Natural killer cell (primary cell): Measurements from ENCODE around the gene UGT1A5. TPM values are rescaled to one million over a fixed set of nuclear protein-coding genes. Genes with fewer than 3 reads are reported as not detected.
"Not testable (repeated sequence)": the region's sequence is repeated elsewhere in the genome, so short reads cannot be mapped to it uniquely, and the experiment has no call there.

Experiments
- ATAC-seq, 3 donors: fragments of 150-1000 bp in 2 of 3; fragments of 200-7000 bp in 1 of 3; cut with Tn5 transposase; 1 replicate in 1 of 3; 2 replicates in 2 of 3; pipeline ENCODE4 v1.10.0; 2021; ENCODE audit warnings: mild to moderate bottlenecking in 2 of 3, moderate library complexity in 2 of 3
- DNase-seq, 2 donors: peaks; one replicate each; pipeline versions ENCODE4 v3.0.0 to v3.0.0-alpha.2; 2013 to 2021; ENCODE audit warnings: mixed read lengths in 1 of 2
- H3K27ac ChIP-seq: one replicate; pipeline ENCODE4 v1.5.1; 2013; ENCODE audit warnings: mild to moderate bottlenecking, low read length
- H3K27me3 ChIP-seq: one replicate; pipeline ENCODE4 v1.6.1; 2013; ENCODE audit warnings: low read length; ENCODE audit not compliant: control insufficient read depth, insufficient read depth
- H3K36me3 ChIP-seq: one replicate; pipeline ENCODE4 v1.6.1; 2013; ENCODE audit warnings: low read length; ENCODE audit not compliant: control insufficient read depth, insufficient read depth
- H3K4me1 ChIP-seq: one replicate; pipeline ENCODE4 v1.6.1; 2013; ENCODE audit warnings: low read length; ENCODE audit not compliant: control insufficient read depth, insufficient read depth
- H3K4me3 ChIP-seq: one replicate; pipeline ENCODE4 v1.5.1; 2013; ENCODE audit warnings: low read length
- H3K9me3 ChIP-seq: one replicate; pipeline ENCODE4 v1.6.1; 2013; ENCODE audit warnings: low read length; ENCODE audit not compliant: control insufficient read depth, insufficient read depth
- H3K27ac Mint-ChIP-seq, 2 donors: one replicate each; pipeline ENCODE4 v1.8.0; 2022; ENCODE audit warnings: mild to moderate bottlenecking in 2 of 2, mixed read lengths in 2 of 2, moderate library complexity in 1 of 2
- H3K27me3 Mint-ChIP-seq, 2 donors: one replicate each; pipeline ENCODE4 v1.8.0; 2022; ENCODE audit warnings: low read depth in 2 of 2, mixed read lengths in 2 of 2
- H3K36me3 Mint-ChIP-seq: one replicate; pipeline ENCODE4 v1.8.0; 2022; ENCODE audit warnings: mixed read lengths
- H3K4me1 Mint-ChIP-seq, 2 donors: one replicate each; pipeline ENCODE4 v1.8.0; 2022; ENCODE audit warnings: mixed read lengths in 2 of 2
- H3K4me3 Mint-ChIP-seq: one replicate; pipeline ENCODE4 v1.8.0; 2022; ENCODE audit warnings: mild to moderate bottlenecking, moderate library complexity, mixed read lengths
- H3K9me3 Mint-ChIP-seq, 2 donors: one replicate each; pipeline ENCODE4 v1.8.0; 2022; ENCODE audit warnings: mixed read lengths in 2 of 2
- WGBS: methylation state at CpG from one replicate; pipeline ENCODE4 v1.1.7; 2013; ENCODE audit warnings: missing lambda C conversion rate; ENCODE audit not compliant: insufficient coverage; 5-methylcytosine and 5-hydroxymethylcytosine counted together
- intact Hi-C: fragments of 100-400 bp; cut with micrococcal nuclease; formaldehyde crosslinking; loops from one replicate; pipeline ENCODE4 v1.14.2; 2022
- total RNA-seq, 4 donors: library from RNA; stranded (reverse); fragments of 120-200 nt in 1 of 4; gene quantifications; one replicate each; pipeline versions ENCODE4 v1.2.3 to v1.2.4, GENCODE V29; 2013 to 2022
- TF ChIP-seq, protein P1 (sequence below): fragments of 200-600 bp; IDR thresholded peaks from one replicate; pipeline ENCODE4 v1.8.0; 2022; ENCODE audit warnings: antibody characterized with exemption

Gene UGT1A5
- total RNA-seq, 3 donors from 2014 or later (not counting 1 experiment from before 2014, with no cell fraction given), result not detected

DNA sequence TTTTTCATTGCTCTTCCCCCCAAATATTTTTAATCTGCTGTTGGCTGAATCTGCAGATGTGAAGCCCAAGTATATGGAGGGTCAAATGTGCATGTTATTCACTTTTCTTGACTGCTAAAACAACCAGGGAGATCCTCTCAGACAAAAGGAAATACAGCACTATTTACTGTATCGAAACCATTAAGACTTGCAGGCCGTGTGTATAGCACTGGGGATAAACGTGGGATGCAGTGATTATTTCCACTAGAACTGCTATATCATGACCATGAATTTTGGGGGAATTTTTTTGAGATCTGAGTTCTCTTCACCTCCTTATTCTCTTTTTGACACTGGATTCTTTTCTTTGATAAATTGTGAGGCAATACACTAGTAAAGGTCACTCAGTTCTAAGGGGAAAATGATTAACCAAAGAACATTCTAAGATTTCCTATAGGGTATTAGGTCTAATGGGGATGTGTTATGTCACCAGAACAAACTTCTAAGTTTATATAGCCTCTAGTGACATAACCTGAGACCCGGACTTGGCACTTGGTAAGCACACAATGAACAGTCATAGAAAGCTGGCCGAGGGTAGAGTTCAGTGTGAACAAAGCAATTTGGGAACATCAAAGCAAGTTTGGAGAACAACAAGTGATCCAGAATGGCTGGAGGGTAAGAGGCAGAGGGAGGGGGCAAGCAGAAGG is 32.5 kb downstream of the UGT1A5 start:
- H3K4me1 Mint-ChIP-seq, result no peaks in the 10 kb centered on the region
- H3K27ac Mint-ChIP-seq, result no peak overlapping the region
- H3K4me1 ChIP-seq, result no peaks in the 10 kb centered on the region
- no peaks in the 10 kb centered on the region for H3K9me3 ChIP-seq
- no peak overlapping the region for H3K4me3 Mint-ChIP-seq
- intact Hi-C loops, result no loop called here
- peaks cover 27 to 48% of the 10 kb centered on the region in 2 donors for H3K27me3 Mint-ChIP-seq
- 82% methylated on average over 4 of the region's 5 CpGs for WGBS
- no peak overlapping the region for H3K27ac ChIP-seq
- no peak overlapping the region for H3K4me3 ChIP-seq
- no peak for DNase-seq
- no peak for ATAC-seq
- H3K36me3 ChIP-seq, result no peaks in the 10 kb centered on the region
- no peaks in the 10 kb centered on the region for H3K9me3 Mint-ChIP-seq
- TF ChIP-seq, protein P1, sequence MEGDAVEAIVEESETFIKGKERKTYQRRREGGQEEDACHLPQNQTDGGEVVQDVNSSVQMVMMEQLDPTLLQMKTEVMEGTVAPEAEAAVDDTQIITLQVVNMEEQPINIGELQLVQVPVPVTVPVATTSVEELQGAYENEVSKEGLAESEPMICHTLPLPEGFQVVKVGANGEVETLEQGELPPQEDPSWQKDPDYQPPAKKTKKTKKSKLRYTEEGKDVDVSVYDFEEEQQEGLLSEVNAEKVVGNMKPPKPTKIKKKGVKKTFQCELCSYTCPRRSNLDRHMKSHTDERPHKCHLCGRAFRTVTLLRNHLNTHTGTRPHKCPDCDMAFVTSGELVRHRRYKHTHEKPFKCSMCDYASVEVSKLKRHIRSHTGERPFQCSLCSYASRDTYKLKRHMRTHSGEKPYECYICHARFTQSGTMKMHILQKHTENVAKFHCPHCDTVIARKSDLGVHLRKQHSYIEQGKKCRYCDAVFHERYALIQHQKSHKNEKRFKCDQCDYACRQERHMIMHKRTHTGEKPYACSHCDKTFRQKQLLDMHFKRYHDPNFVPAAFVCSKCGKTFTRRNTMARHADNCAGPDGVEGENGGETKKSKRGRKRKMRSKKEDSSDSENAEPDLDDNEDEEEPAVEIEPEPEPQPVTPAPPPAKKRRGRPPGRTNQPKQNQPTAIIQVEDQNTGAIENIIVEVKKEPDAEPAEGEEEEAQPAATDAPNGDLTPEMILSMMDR, result no peak
- H3K27me3 ChIP-seq, result no peaks in the 10 kb centered on the region
- peaks cover 7% of the 10 kb centered on the region for H3K36me3 Mint-ChIP-seq

DNA sequence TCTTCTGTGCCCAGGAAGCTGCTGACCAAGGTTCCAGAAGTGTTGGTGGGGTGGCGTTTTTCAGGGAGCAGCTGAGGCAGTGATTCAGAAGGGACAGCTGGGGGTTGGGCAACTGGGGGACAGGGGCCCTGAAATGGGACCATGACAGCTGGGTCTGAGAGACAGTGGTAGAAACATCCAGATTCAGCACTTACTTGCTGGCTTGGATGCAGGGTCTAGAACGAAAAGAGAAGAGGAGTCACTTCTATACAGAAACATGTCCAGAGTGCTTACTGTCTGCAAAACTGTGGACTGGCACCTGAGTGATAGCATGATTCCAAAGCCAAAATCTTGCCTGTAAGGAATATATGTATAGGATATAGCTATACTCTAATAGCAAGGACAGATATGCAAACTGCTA is 33.1 kb downstream of the UGT1A5 start:
- H3K4me3 Mint-ChIP-seq, H3K36me3 ChIP-seq, intact Hi-C loops, H3K27me3 ChIP-seq, H3K27ac Mint-ChIP-seq, H3K4me3 ChIP-seq, H3K36me3 Mint-ChIP-seq, DNase-seq, ATAC-seq, H3K9me3 ChIP-seq, H3K4me1 Mint-ChIP-seq, H3K27ac ChIP-seq, H3K9me3 Mint-ChIP-seq, H3K4me1 ChIP-seq: not testable (repeated sequence)
- 68% methylated on average over 2 of the region's 2 CpGs for WGBS
- H3K27me3 Mint-ChIP-seq, result peaks cover 25 to 43% of the 10 kb centered on the region in 2 donors

GRCh38 chr2:233746475-233747282 is 34.0 kb downstream of the UGT1A5 start:
- Mint-ChIP-seq H3K9me3 (no peaks in the 10 kb centered on the region), H3K27me3 (peaks cover 27 to 41% of the 10 kb centered on the region in 2 donors), H3K4me3 (no peak overlapping the region), H3K4me1 (no peaks in the 10 kb centered on the region), H3K36me3 (peaks cover 9% of the 10 kb centered on the region), H3K27ac (no peak overlapping the region)
- Histone ChIP-seq H3K36me3 (no peaks in the 10 kb centered on the region), H3K27ac (no peak overlapping the region), H3K9me3 (peaks cover 10% of the 10 kb centered on the region), H3K4me1 (no peaks in the 10 kb centered on the region), H3K27me3 (peaks cover 4% of the 10 kb centered on the region), H3K4me3 (no peak overlapping the region)
- DNase-seq (no peak), ATAC-seq (no peak)
- TF ChIP-seq, protein P1, result no peak
- intact Hi-C loops, result no loop called here
- whole genome bisulfite sequencing, result 85% methylated on average over 10 of the region's 10 CpGs

DNA sequence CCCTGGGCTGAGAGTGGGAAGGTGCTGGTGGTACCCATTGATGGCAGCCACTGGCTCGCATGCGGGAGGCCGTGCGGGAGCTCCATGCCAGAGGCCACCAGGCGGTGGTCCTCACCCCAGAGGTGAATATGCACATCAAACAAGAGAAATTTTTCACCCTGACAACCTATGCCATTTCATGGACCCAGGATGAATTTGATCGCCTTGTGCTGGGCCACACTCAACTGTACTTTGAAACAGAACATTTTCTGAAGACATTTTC is 34.5 kb downstream of the UGT1A5 start:
- no peak for ATAC-seq
- H3K36me3 Mint-ChIP-seq, result peaks cover 9% of the 10 kb centered on the region

DNA sequence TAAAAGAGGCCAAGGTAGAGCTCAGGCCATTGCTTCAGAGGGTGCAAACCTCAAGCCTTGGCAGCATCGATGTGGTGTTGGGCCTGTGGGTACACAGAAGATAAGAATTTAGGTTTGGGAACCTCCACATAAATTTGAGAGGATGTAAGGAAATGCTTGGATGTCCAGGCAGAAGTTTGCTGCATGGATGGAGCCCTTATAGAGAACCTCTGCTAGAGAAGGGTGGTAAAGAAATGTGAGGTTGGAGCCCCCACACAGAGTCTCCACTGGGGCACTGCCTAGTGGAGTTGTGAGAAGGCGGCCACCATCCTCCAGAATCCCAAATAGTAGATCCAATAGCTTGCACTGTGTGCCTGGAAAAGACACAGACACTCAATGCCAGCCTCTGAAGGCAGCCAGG is 38.0 kb downstream of the UGT1A5 start:
- peaks cover 32 to 52% of the 10 kb centered on the region in 2 donors for H3K27me3 Mint-ChIP-seq
- DNase-seq, H3K4me3 Mint-ChIP-seq, H3K27me3 ChIP-seq, H3K4me1 Mint-ChIP-seq, H3K36me3 ChIP-seq, H3K9me3 Mint-ChIP-seq, H3K4me1 ChIP-seq, H3K27ac Mint-ChIP-seq, H3K4me3 ChIP-seq, H3K27ac ChIP-seq, intact Hi-C loops, H3K36me3 Mint-ChIP-seq: not testable (repeated sequence)
- ATAC-seq, result peak in 1 of 3 donors; percentile 17
- 92% methylated on average over 1 of the region's 2 CpGs for WGBS
- H3K9me3 ChIP-seq, result peaks cover 10% of the 10 kb centered on the region

More for the DNA sequence above, 34.5 kb downstream of the UGT1A5 start:
- Histone ChIP-seq H3K27ac (no peak overlapping the region), H3K9me3 (peaks cover 10% of the 10 kb centered on the region), H3K4me3 (no peak overlapping the region), H3K36me3 (no peaks in the 10 kb centered on the region), H3K27me3 (peaks cover 4% of the 10 kb centered on the region), H3K4me1 (no peaks in the 10 kb centered on the region)
- no peak for DNase-seq
- intact Hi-C loops, result no loop called here
- no peaks in the 10 kb centered on the region for H3K9me3 Mint-ChIP-seq
- H3K4me3 Mint-ChIP-seq, result no peak overlapping the region
- TF ChIP-seq, protein P1, result no peak
- 97% methylated on average over 6 of the region's 6 CpGs for WGBS
- H3K27me3 Mint-ChIP-seq, result peaks cover 29 to 41% of the 10 kb centered on the region in 2 donors
- no peak overlapping the region for H3K27ac Mint-ChIP-seq
- H3K4me1 Mint-ChIP-seq, result no peaks in the 10 kb centered on the region
